Esophagus squamous epithelium (tissue), 4 donors: Measurements from ENCODE around the gene PRKRIP1.

Experiments
- CTCF ChIP-seq, 6 experiments: fragments of 450-650 bp in 4 of 6; fragments of 200-600 bp in 2 of 6; sonication (generic) in 2 of 6; IDR thresholded peaks; one replicate each; pipeline ENCODE4 v1.5.1; 2016 to 2019; ENCODE audit warnings: antibody characterized with exemption in 6 of 6, mild to moderate bottlenecking in 4 of 6, moderate library complexity in 4 of 6
- POLR2A ChIP-seq, 4 donors: fragments of 450-650 bp; IDR thresholded peaks; one replicate each; pipeline ENCODE4 v1.6.1; 2017; ENCODE audit warnings: antibody characterized with exemption in 4 of 4, mild to moderate bottlenecking in 4 of 4, moderate library complexity in 3 of 4

GRCh38 chr7:102390697-102391484 is 5.3 kb upstream of the PRKRIP1 start:
- TF ChIP-seq CTCF (IDR thresholded peaks at IDR 0.05) (peak; percentile 85 to 95 (median 92)), POLR2A (IDR thresholded peaks at IDR 0.05) (no peak)
